T47D (cell line): Measurements from ENCODE around the gene MAGEL2.
"Not testable (repeated sequence)": the region's sequence is repeated elsewhere in the genome, so short reads cannot be mapped to it uniquely, and the experiment has no call there.

Source experiments
- DNase-seq, 2 experiments: peaks; one replicate each; pipeline versions ENCODE4 v3.0.0 to v3.0.0-alpha.2; 2011 to 2012; ENCODE audit warnings: low read depth in 1 of 2, low spot score in 1 of 2
- JUND ChIP-seq: IDR thresholded peaks from 2 replicates; pipeline ENCODE4 v1.6.1; 2012; ENCODE audit warnings: low read depth
- in situ Hi-C: cut with HindIII; loops from 2 replicates; pipeline ENCODE4 v1.10.0; 2016; ENCODE audit warnings: low sequenced_read_pairs, low pct_unique_long_range_greater_than_20kb

MAGEL2 gene

GRCh38 chr15:23646165-23647000 is 1.3 kb downstream of the MAGEL2 start:
- no peak for DNase-seq
- TF ChIP-seq JUND: no peak
- in situ Hi-C loops: loop anchor here (25.0 kb wide), 1 partner anchor 216 kb away; no protein-coding TSS in a partner anchor

GRCh38 chr15:23645371-23646164 is 2.1 kb downstream of the MAGEL2 start:
- peak; percentile 60 to 66 for DNase-seq
- in situ Hi-C loops: loop anchor here (25.0 kb wide), 1 partner anchor 217 kb away; no protein-coding TSS in a partner anchor
- TF ChIP-seq JUND: no peak

GRCh38 chr15:23644829-23645228 is 2.8 kb downstream of the MAGEL2 start:
- no peak for DNase-seq
- no peak for TF ChIP-seq JUND
- in situ Hi-C loops: loop anchor here (25.0 kb wide), 1 partner anchor 217 kb away; no protein-coding TSS in a partner anchor

- in situ Hi-C loops: loop anchor here (25.0 kb wide), 1 partner anchor 220 kb away; no protein-coding TSS in a partner anchor
- no peak for TF ChIP-seq JUND
- DNase-seq: peak; percentile 64 to 81
Observed at GRCh38 chr15:23642413-23643044, 5.1 kb downstream of the MAGEL2 start.

- DNase-seq: no peak
- no peak for TF ChIP-seq JUND
- in situ Hi-C loops: loop anchor here (25.0 kb wide), 1 partner anchor 228 kb away; no protein-coding TSS in a partner anchor
Observed at GRCh38 chr15:23634181-23634580, 13.5 kb downstream of the MAGEL2 start.

- in situ Hi-C loops: loop anchor here (25.0 kb wide), 1 partner anchor 233 kb away; no protein-coding TSS in a partner anchor
- peak in 1 of 2 experiments; percentile 33 for DNase-seq
Observed at GRCh38 chr15:23629234-23629805, 18.3 kb downstream of the MAGEL2 start.

GRCh38 chr15:23628612-23629233 is 18.9 kb downstream of the MAGEL2 start:
- in situ Hi-C loops: loop anchor here (25.0 kb wide), 1 partner anchor 234 kb away; no protein-coding TSS in a partner anchor
- TF ChIP-seq JUND: no peak
- no peak for DNase-seq

More at GRCh38 chr15:23629234-23629805, 18.3 kb downstream of the MAGEL2 start:
- no peak for TF ChIP-seq JUND

GRCh38 chr15:23616536-23616935 is 31.1 kb downstream of the MAGEL2 start:
- DNase-seq: no peak
- TF ChIP-seq JUND: no peak
- in situ Hi-C loops: no loop called here

- in situ Hi-C loops: no loop called here
- DNase-seq: no peak
- TF ChIP-seq JUND: no peak
Observed at GRCh38 chr15:23606226-23606625, 41.4 kb downstream of the MAGEL2 start.

- in situ Hi-C loops: no loop called here
- TF ChIP-seq JUND: no peak
- DNase-seq: no peak
Observed at GRCh38 chr15:23602124-23602523, 45.5 kb downstream of the MAGEL2 start.

- in situ Hi-C loops: no loop called here
- TF ChIP-seq JUND: no peak
- no peak for DNase-seq
Observed at GRCh38 chr15:23599053-23599452, 48.6 kb downstream of the MAGEL2 start.

- DNase-seq, in situ Hi-C loops: not testable (repeated sequence)
Observed at GRCh38 chr15:23597278-23597677, 50.4 kb downstream of the MAGEL2 start.
